Ishikawa (cell line): ENCODE results near the gene DNAJC6.

Source experiments
- CEBPB ChIP-seq: IDR thresholded peaks from 2 replicates; pipeline ENCODE4 v1.6.1; 2012
- CREB1 ChIP-seq: IDR thresholded peaks from 2 replicates; pipeline ENCODE4 v1.6.1; 2012; ENCODE audit warnings: low read depth
- EGR1 ChIP-seq: IDR thresholded peaks from 2 replicates; pipeline ENCODE4 v1.6.1; 2012
- EP300 ChIP-seq: IDR thresholded peaks from 2 replicates; pipeline ENCODE4 v1.6.1; 2012; ENCODE audit warnings: borderline replicate concordance
- FOXM1 ChIP-seq: IDR thresholded peaks from 2 replicates; pipeline ENCODE4 v1.6.1; 2012; ENCODE audit warnings: low read depth, borderline replicate concordance
- NFIC ChIP-seq: IDR thresholded peaks from 2 replicates; pipeline ENCODE4 v1.6.1; 2012
- RAD21 ChIP-seq: IDR thresholded peaks from 2 replicates; pipeline ENCODE4 v1.6.1; 2012; ENCODE audit warnings: low read depth
- TAF1 ChIP-seq: IDR thresholded peaks from 2 replicates; pipeline ENCODE4 v1.6.1; 2012; ENCODE audit warnings: low read depth, mild to moderate bottlenecking
- TCF12 ChIP-seq: IDR thresholded peaks from 2 replicates; pipeline ENCODE4 v1.6.1; 2012; ENCODE audit warnings: low read depth
- TEAD4 ChIP-seq: IDR thresholded peaks from 2 replicates; pipeline ENCODE4 v1.6.1; 2012
- YY1 ChIP-seq: IDR thresholded peaks from 2 replicates; pipeline ENCODE4 v1.6.1; 2012; ENCODE audit warnings: low read depth
- ZBTB7A ChIP-seq: IDR thresholded peaks from 2 replicates; pipeline ENCODE4 v1.6.1; 2012; ENCODE audit warnings: low read depth
- TF ChIP-seq, protein P1 (sequence below): IDR thresholded peaks from 2 replicates; pipeline ENCODE4 v1.6.1; 2012
- TF ChIP-seq, protein P2 (sequence below): IDR thresholded peaks from 2 replicates; pipeline ENCODE4 v1.6.1; 2012; ENCODE audit warnings: low read depth, mild to moderate bottlenecking
- TF ChIP-seq, protein P3 (sequence below): IDR thresholded peaks from 2 replicates; pipeline ENCODE4 v1.6.1; 2012

Gene DNAJC6

DNA sequence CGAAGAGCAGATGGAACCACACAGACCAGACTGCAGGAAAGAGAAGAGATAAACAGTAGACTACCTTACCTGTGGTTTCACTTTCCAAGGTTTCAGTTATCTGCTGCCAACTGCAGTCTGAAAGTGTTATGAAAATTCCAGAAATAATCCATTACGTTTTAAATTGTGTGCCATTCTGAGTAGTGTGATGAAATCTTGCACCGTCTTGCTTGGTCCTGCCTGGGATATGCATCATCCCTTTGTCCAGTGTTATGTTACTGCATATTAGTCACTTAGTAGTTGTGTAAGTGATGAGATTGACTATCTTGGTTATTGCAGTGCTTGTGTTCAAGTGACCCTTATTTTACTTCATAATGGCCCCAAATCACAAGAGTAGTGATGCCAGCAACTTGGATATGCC is 33.9 kb downstream of the DNAJC6 start:
- no peak for TF ChIP-seq EGR1
- no peak for TF ChIP-seq ZBTB7A
- TF ChIP-seq, protein P1, sequence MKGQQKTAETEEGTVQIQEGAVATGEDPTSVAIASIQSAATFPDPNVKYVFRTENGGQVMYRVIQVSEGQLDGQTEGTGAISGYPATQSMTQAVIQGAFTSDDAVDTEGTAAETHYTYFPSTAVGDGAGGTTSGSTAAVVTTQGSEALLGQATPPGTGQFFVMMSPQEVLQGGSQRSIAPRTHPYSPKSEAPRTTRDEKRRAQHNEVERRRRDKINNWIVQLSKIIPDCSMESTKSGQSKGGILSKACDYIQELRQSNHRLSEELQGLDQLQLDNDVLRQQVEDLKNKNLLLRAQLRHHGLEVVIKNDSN, result no peak
- TF ChIP-seq TCF12, result no peak
- no peak for TF ChIP-seq YY1
- no peak for TF ChIP-seq CREB1
- TF ChIP-seq, protein P2, sequence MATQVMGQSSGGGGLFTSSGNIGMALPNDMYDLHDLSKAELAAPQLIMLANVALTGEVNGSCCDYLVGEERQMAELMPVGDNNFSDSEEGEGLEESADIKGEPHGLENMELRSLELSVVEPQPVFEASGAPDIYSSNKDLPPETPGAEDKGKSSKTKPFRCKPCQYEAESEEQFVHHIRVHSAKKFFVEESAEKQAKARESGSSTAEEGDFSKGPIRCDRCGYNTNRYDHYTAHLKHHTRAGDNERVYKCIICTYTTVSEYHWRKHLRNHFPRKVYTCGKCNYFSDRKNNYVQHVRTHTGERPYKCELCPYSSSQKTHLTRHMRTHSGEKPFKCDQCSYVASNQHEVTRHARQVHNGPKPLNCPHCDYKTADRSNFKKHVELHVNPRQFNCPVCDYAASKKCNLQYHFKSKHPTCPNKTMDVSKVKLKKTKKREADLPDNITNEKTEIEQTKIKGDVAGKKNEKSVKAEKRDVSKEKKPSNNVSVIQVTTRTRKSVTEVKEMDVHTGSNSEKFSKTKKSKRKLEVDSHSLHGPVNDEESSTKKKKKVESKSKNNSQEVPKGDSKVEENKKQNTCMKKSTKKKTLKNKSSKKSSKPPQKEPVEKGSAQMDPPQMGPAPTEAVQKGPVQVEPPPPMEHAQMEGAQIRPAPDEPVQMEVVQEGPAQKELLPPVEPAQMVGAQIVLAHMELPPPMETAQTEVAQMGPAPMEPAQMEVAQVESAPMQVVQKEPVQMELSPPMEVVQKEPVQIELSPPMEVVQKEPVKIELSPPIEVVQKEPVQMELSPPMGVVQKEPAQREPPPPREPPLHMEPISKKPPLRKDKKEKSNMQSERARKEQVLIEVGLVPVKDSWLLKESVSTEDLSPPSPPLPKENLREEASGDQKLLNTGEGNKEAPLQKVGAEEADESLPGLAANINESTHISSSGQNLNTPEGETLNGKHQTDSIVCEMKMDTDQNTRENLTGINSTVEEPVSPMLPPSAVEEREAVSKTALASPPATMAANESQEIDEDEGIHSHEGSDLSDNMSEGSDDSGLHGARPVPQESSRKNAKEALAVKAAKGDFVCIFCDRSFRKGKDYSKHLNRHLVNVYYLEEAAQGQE, result no peak
- TF ChIP-seq TEAD4, result no peak
- no peak for TF ChIP-seq EP300

DNA sequence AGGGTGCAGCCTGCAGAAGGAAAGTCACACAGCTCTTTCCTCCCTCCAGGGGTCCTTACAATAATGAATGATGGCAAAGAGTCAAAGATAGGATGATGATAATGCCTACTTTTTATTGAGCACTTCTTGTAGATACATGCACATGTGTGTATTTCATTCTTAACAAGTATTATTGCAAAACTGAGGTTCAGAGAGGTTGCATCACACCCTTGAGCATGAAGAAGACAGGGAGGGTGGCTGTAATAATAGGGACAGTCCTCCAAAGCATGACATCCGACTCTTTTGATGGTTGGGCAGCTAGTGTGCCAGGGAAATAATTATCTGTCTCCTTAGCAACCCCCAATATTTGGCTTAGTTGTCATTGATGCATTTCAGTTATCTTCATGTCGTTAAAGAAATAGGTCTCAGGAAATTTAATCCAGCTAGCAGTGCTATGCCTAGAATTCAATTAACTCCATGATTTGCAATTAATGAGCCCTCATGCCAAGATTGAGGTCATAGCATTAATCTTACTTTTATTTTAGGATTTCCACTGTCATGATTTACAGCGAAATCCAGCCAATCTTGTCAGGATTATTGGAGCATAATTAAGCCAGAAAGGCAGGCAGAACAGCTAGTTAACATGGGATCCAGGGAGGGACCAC is 35.0 kb downstream of the DNAJC6 start:
- TF ChIP-seq RAD21 (no peak), TCF12 (no peak), TEAD4 (no peak), ZBTB7A (no peak), CEBPB (no peak), CREB1 (no peak), TAF1 (no peak), YY1 (no peak), NFIC (no peak), EGR1 (no peak), EP300 (no peak)
- TF ChIP-seq, protein P3, sequence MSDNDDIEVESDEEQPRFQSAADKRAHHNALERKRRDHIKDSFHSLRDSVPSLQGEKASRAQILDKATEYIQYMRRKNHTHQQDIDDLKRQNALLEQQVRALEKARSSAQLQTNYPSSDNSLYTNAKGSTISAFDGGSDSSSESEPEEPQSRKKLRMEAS, result no peak
- TF ChIP-seq, protein P1, result no peak

DNA sequence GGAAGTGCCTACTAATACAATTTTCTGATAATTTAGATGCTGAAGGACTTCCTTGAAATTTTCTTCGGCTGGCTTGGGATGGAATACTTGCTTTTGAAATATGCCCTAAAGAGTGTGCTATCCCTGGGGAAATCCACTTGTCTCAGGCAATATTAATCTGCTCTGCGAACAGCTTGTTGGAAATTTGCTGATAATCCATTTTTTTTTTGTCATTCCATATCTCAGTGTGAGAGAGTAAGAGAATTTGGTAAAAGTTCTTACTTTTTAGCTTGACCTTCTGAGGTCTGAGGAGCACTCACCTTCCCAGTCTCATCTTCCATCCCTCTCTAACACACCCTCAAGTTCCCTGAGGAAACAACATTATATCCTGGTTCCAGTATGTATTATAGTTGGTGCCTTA is 36.8 kb downstream of the DNAJC6 start:
- no peak for TF ChIP-seq EP300
- TF ChIP-seq, protein P3, result no peak
- no peak for TF ChIP-seq EGR1
- TF ChIP-seq CEBPB, result no peak
- no peak for TF ChIP-seq CREB1
- TF ChIP-seq, protein P2, result no peak
- TF ChIP-seq FOXM1, result no peak
- no peak for TF ChIP-seq NFIC
- TF ChIP-seq, protein P1, result no peak
- TF ChIP-seq RAD21, result no peak
- TF ChIP-seq TAF1, result no peak

DNA sequence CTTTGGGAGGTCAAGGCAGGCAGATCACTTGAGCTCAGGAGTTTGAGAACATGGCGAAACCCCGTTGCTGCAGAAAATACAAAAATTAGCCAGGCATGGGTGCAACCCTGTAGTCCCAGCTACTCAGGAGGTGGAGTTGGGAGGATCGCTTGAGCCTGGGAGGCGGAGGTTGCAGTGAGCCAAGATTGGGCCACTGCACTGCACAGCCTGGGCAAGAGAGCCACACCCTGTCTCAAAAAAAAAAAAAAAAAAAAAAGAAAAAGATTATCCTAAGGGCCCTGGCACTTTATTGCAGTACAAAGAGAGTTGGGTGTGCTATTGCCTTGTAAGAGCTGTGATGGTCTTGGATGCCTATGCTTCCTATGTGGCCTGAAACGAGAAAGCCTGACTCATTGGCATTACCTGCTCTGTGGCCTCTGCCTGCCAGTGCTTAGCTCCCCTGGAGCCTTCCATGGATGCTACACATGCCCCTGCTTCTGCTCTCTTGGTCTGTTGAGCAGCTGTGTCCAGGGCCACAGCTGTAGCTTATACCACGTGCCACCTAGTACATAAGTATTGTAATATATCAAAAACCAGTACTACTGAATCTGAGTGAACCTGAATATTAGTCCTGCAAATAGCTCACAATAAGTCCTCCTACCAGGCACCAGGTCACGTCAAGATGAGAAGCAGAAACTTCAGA is 45.8 kb downstream of the DNAJC6 start:
- no peak for TF ChIP-seq CEBPB
- TF ChIP-seq TCF12, result no peak
- TF ChIP-seq NFIC, result no peak
- no peak for TF ChIP-seq RAD21
- TF ChIP-seq, protein P2, result no peak
- TF ChIP-seq TEAD4, result no peak
- no peak for TF ChIP-seq FOXM1
- TF ChIP-seq TAF1, result no peak
- TF ChIP-seq, protein P1, result no peak
- TF ChIP-seq EP300, result no peak
- TF ChIP-seq, protein P3, result no peak
